ENCODE results near the gene HMCN1. TPM values are rescaled to one million over a fixed set of nuclear protein-coding genes. Genes with fewer than 3 reads are reported as not detected.

Gene HMCN1
- total RNA-seq, 4 donors from 2014 or later: 3.3 to 8.9 (median 6.6) TPM

GRCh38 chr1:185896863-185897262 is 162.7 kb downstream of the HMCN1 start:
- TF ChIP-seq POLR2A (IDR thresholded peaks at IDR 0.05): no peak
- TF ChIP-seq CTCF (IDR thresholded peaks at IDR 0.05): no peak
- no peaks in the 10 kb centered on the region for H3K9me3 ChIP-seq

GRCh38 chr1:185906186-185906585 is 172.0 kb downstream of the HMCN1 start:
- no peaks in the 10 kb centered on the region for H3K9me3 ChIP-seq
- 79 to 85% methylated on average over 1 of the region's 1 CpG for WGBS, 2 donors
- no peaks in the 10 kb centered on the region for H3K27me3 ChIP-seq
- H3K4me3 ChIP-seq (replicated peaks in 1 of 3): no peak overlapping the region
- TF ChIP-seq CTCF (IDR thresholded peaks at IDR 0.05): no peak
- no peak for TF ChIP-seq POLR2A (IDR thresholded peaks at IDR 0.05)
- no peak overlapping the region for H3K27ac ChIP-seq
- no peaks in the 10 kb centered on the region for H3K4me1 ChIP-seq
- intact Hi-C loops (cut with DNase I): no loop called here
- DNase-seq: no peak
- no peaks in the 10 kb centered on the region for H3K36me3 ChIP-seq

More at GRCh38 chr1:185896863-185897262, 162.7 kb downstream of the HMCN1 start:
- Histone ChIP-seq H3K4me1 (no peaks in the 10 kb centered on the region), H3K27me3 (no peaks in the 10 kb centered on the region), H3K27ac (no peak overlapping the region), H3K4me3 (replicated peaks in 1 of 3) (no peak overlapping the region), H3K36me3 (no peaks in the 10 kb centered on the region)
- intact Hi-C loops (cut with DNase I): no loop called here
- no peak for DNase-seq

- TF ChIP-seq CTCF (IDR thresholded peaks at IDR 0.05) (no peak), POLR2A (IDR thresholded peaks at IDR 0.05) (no peak)
- 87 to 93% methylated on average over 2 of the region's 2 CpGs for WGBS, 2 donors
- no peaks in the 10 kb centered on the region for H3K4me1 ChIP-seq
- no peak overlapping the region for H3K27ac ChIP-seq
- no peak for DNase-seq
- H3K36me3 ChIP-seq: no peaks in the 10 kb centered on the region
- H3K9me3 ChIP-seq: no peaks in the 10 kb centered on the region
- H3K4me3 ChIP-seq (replicated peaks in 1 of 3): no peak overlapping the region
- H3K27me3 ChIP-seq: no peaks in the 10 kb centered on the region
- intact Hi-C loops (cut with DNase I): no loop called here
Observed at GRCh38 chr1:185907246-185907645, 173.1 kb downstream of the HMCN1 start.

- Histone ChIP-seq H3K36me3 (no peaks in the 10 kb centered on the region), H3K4me1 (no peaks in the 10 kb centered on the region), H3K27ac (no peak overlapping the region), H3K9me3 (no peaks in the 10 kb centered on the region), H3K4me3 (replicated peaks in 1 of 3) (no peak overlapping the region), H3K27me3 (no peaks in the 10 kb centered on the region)
- no peak for DNase-seq
- WGBS, 2 donors: 89% methylated on average over 4 of the region's 4 CpGs
- TF ChIP-seq POLR2A (IDR thresholded peaks at IDR 0.05) (no peak), CTCF (IDR thresholded peaks at IDR 0.05) (no peak)
- intact Hi-C loops (cut with DNase I): no loop called here
Observed at GRCh38 chr1:185911978-185912377, 177.8 kb downstream of the HMCN1 start.

- DNase-seq: no peak
- no peak overlapping the region for H3K4me3 ChIP-seq (replicated peaks in 1 of 3)
- no peak overlapping the region for H3K27ac ChIP-seq
- TF ChIP-seq CTCF (IDR thresholded peaks at IDR 0.05) (no peak), POLR2A (IDR thresholded peaks at IDR 0.05) (no peak)
- H3K4me1 ChIP-seq: no peaks in the 10 kb centered on the region
- 48% methylated on average over 2 of the region's 2 CpGs for WGBS, 2 donors
- no peaks in the 10 kb centered on the region for H3K9me3 ChIP-seq
- intact Hi-C loops (cut with DNase I): no loop called here
- no peaks in the 10 kb centered on the region for H3K27me3 ChIP-seq
- no peaks in the 10 kb centered on the region for H3K36me3 ChIP-seq
Observed at GRCh38 chr1:185912504-185912903, 178.3 kb downstream of the HMCN1 start.

All from thyroid gland (tissue), 4 donors.